B cell (primary cell): ENCODE measurements around the gene COL17A1. TPM values are rescaled to one million over a fixed set of nuclear protein-coding genes. Genes with fewer than 3 reads are reported as not detected.

ENCODE experiments used
- ATAC-seq: fragments of 200-7000 bp; cut with Tn5 transposase; one replicate; pipeline ENCODE4 v1.10.0; 2021; ENCODE audit warnings: low read depth, mild to moderate bottlenecking, moderate number of reproducible peaks, moderate library complexity
- CTCF ChIA-PET: fragments of 350-600 bp; sonication (Branson Sonifier 250); formaldehyde crosslinking; loops from one replicate; lab custom pipeline; 2021; ENCODE audit warnings: antibody characterized with exemption, inconsistent platforms; lab: Charles Lee
- POLR2A ChIA-PET: fragments of 350-600 bp; sonication (Branson Sonifier 250); formaldehyde crosslinking; loops from one replicate; lab custom pipeline; 2021; ENCODE audit warnings: antibody characterized with exemption; lab: Charles Lee
- DNase-seq: peaks from one replicate; pipeline ENCODE4 v3.0.0; 2013
- H2AFZ ChIP-seq: 2 replicates; pipeline ENCODE4 v1.6.1; 2012; ENCODE audit warnings: mild to moderate bottlenecking, low read depth, low read length; ENCODE audit not compliant: insufficient read depth, poor library complexity, severe bottlenecking
- H3K27ac ChIP-seq, 2 donors: 1 replicate in 1 of 2; 2 replicates in 1 of 2; pipeline ENCODE4 v1.5.1; 2012 to 2013; ENCODE audit warnings: low read length in 2 of 2, mild to moderate bottlenecking in 2 of 2, moderate library complexity in 1 of 2
- H3K27me3 ChIP-seq, 4 experiments: fragments of 200-600 bp in 1 of 4; sonication (generic) in 1 of 4; replicated peaks in 1 of 4; 1 replicate in 2 of 4; 2 replicates in 2 of 4; pipeline versions ENCODE4 v1.6.1 to v1.7.0; 2013 to 2016; ENCODE audit warnings: low read length in 3 of 4, mild to moderate bottlenecking in 2 of 4, mixed read lengths in 1 of 4, moderate library complexity in 1 of 4; ENCODE audit not compliant: insufficient read depth in 4 of 4, control insufficient read depth in 3 of 4; ENCODE audit errors: control extremely low read depth in 1 of 4
- H3K36me3 ChIP-seq, 2 experiments: replicated peaks in 1 of 2; 1 replicate in 1 of 2; 2 replicates in 1 of 2; pipeline versions ENCODE4 v1.6.1 to v1.7.1; 2013; ENCODE audit warnings: low read length in 1 of 2; ENCODE audit not compliant: insufficient read depth in 2 of 2, control insufficient read depth in 1 of 2; ENCODE audit errors: control extremely low read depth in 1 of 2, extremely low read depth in 1 of 2
- H3K4me1 ChIP-seq, 2 donors: fragments of 200-600 bp in 1 of 2; sonication (generic) in 1 of 2; 1 replicate in 1 of 2; 2 replicates in 1 of 2; pipeline versions ENCODE4 v1.5.1 to v1.6.1; 2013 to 2017; ENCODE audit warnings: low read length in 2 of 2; ENCODE audit not compliant: control insufficient read depth in 2 of 2, insufficient read depth in 2 of 2
- H3K4me2 ChIP-seq: replicated peaks from 2 replicates; pipeline ENCODE3; 2012; ENCODE audit warnings: mild to moderate bottlenecking, low read depth, low read length; ENCODE audit not compliant: poor library complexity, severe bottlenecking
- H3K4me3 ChIP-seq, 5 experiments: fragments of 200-600 bp in 1 of 5; sonication (generic) in 1 of 5; 1 replicate in 3 of 5; 2 replicates in 2 of 5; pipeline versions ENCODE4 v1.5.1 to v1.7.0; 2011 to 2016; ENCODE audit warnings: low read length in 4 of 5, mild to moderate bottlenecking in 4 of 5, low read depth in 2 of 5, control low read depth in 1 of 5, moderate library complexity in 1 of 5; ENCODE audit not compliant: insufficient read depth in 1 of 5; ENCODE audit errors: control extremely low read depth in 1 of 5, extremely low read depth in 1 of 5
- H3K79me2 ChIP-seq: fragments of 200-600 bp; sonication (generic); one replicate; pipeline ENCODE4 v1.6.0; 2016; ENCODE audit warnings: low read length; ENCODE audit not compliant: control insufficient read depth, insufficient read depth
- H3K9ac ChIP-seq: fragments of 200-600 bp; sonication (generic); 2 replicates; pipeline ENCODE4 v1.6.1; 2017; ENCODE audit warnings: mild to moderate bottlenecking, low read length, moderate library complexity
- H3K9me3 ChIP-seq, 3 donors: one replicate each; pipeline versions ENCODE4 v1.6.1 to v1.7.1; 2013; ENCODE audit warnings: low read length in 2 of 3; ENCODE audit not compliant: control insufficient read depth in 2 of 3, insufficient read depth in 1 of 3; ENCODE audit errors: control extremely low read depth in 1 of 3
- H4K20me1 ChIP-seq: 2 replicates; pipeline ENCODE4 v1.6.0; 2012; ENCODE audit warnings: mild to moderate bottlenecking, low read length; ENCODE audit not compliant: insufficient read depth, control insufficient read depth, poor library complexity, severe bottlenecking
- H3K27ac Mint-ChIP-seq: one replicate; pipeline ENCODE4 v1.8.0; 2021; ENCODE audit warnings: mixed read lengths
- H3K27me3 Mint-ChIP-seq: one replicate; pipeline ENCODE4 v1.8.0; 2021; ENCODE audit warnings: mixed read lengths
- H3K4me1 Mint-ChIP-seq: one replicate; pipeline ENCODE4 v1.8.0; 2021; ENCODE audit warnings: mixed read lengths
- H3K4me3 Mint-ChIP-seq: one replicate; pipeline ENCODE4 v1.8.0; 2021; ENCODE audit warnings: mixed read lengths
- H3K9me3 Mint-ChIP-seq: one replicate; pipeline ENCODE4 v1.8.0; 2022; ENCODE audit warnings: mixed read lengths; ENCODE audit not compliant: insufficient read depth
- EZH2 ChIP-seq: IDR thresholded peaks from 2 replicates; pipeline ENCODE4 v1.6.1; 2012; ENCODE audit warnings: borderline replicate concordance, low read depth, mild to moderate bottlenecking, moderate library complexity, low read length; ENCODE audit not compliant: insufficient read depth, poor library complexity, severe bottlenecking
- WGBS: methylation state at CpG from one replicate; pipeline ENCODE4 v1.1.5; 2013; ENCODE audit warnings: missing lambda C conversion rate; ENCODE audit not compliant: insufficient coverage; 5-methylcytosine and 5-hydroxymethylcytosine counted together
- intact Hi-C: fragments of 100-400 bp; cut with micrococcal nuclease; formaldehyde crosslinking; loops from one replicate; pipeline ENCODE4 v1.10.0; 2022
- polyA plus RNA-seq: library from polyadenylated mRNA; depleted of rRNA; stranded (reverse); fragments of >200 nt; gene quantifications from 2 replicates; pipeline ENCODE4 v1.2.3, GENCODE V29; 2012
- total RNA-seq, 2 donors: library from RNA; stranded (reverse); fragments of 120-200 nt in 1 of 2; gene quantifications; 1 replicate in 1 of 2; 2 replicates in 1 of 2; pipeline versions ENCODE4 v1.2.3 to v1.2.4, GENCODE V29; 2013 to 2022
- TF ChIP-seq, protein P1 (sequence below): fragments of 200-600 bp; IDR thresholded peaks from one replicate; pipeline ENCODE4 v1.8.0; 2022; ENCODE audit warnings: antibody characterized with exemption, mild to moderate bottlenecking

Gene COL17A1
- total and polyA plus RNA-seq, 2 donors (not counting 1 experiment from before 2014, with no cell fraction given) = not detected

DNA sequence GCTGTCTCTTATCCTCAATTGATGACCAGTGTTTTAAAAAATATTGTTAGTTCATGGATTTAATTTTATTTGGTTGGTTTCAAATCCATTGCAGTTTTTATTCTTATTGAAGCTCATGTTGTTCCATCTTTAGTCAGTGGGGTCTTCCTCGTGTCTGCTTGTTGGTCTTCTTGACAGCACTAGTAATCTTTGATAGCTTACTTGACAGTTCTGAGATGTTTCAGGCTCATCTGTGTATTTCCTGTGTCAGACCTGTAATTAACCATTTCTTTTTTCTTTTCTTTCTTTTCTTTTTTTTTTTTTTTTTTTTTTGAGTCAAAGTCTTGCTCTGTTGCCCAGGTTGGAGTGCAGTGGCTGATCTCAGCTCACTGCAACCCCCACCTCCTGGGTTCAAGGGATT lies 90.5 kb downstream of the COL17A1 start:
- Histone ChIP-seq H4K20me1 (peaks cover 2% of the 10 kb centered on the region), H3K4me1 (no peaks in the 10 kb centered on the region), H2AFZ (no peak overlapping the region), H3K4me3 (no peak overlapping the region), H3K79me2 (no peaks in the 10 kb centered on the region), H3K4me2 (no peak overlapping the region), H3K9me3 (no peaks in the 10 kb centered on the region), H3K36me3 (peaks cover 12 to 36% of the 10 kb centered on the region in 2 experiments), H3K27me3 (no peaks in the 10 kb centered on the region), H3K9ac (no peak overlapping the region), H3K27ac (no peak overlapping the region)
- ChIA-PET CTCF (no interaction called here), POLR2A (no interaction called here)
- ATAC-seq (no peak), DNase-seq (no peak)
- H3K4me1 Mint-ChIP-seq = peaks cover under 1% of the 10 kb centered on the region
- no peak for TF ChIP-seq EZH2
- TF ChIP-seq, protein P1, sequence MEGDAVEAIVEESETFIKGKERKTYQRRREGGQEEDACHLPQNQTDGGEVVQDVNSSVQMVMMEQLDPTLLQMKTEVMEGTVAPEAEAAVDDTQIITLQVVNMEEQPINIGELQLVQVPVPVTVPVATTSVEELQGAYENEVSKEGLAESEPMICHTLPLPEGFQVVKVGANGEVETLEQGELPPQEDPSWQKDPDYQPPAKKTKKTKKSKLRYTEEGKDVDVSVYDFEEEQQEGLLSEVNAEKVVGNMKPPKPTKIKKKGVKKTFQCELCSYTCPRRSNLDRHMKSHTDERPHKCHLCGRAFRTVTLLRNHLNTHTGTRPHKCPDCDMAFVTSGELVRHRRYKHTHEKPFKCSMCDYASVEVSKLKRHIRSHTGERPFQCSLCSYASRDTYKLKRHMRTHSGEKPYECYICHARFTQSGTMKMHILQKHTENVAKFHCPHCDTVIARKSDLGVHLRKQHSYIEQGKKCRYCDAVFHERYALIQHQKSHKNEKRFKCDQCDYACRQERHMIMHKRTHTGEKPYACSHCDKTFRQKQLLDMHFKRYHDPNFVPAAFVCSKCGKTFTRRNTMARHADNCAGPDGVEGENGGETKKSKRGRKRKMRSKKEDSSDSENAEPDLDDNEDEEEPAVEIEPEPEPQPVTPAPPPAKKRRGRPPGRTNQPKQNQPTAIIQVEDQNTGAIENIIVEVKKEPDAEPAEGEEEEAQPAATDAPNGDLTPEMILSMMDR = no peak
- 80% methylated on average over 1 of the region's 1 CpG for WGBS
- intact Hi-C loops = no loop called here
- H3K4me3 Mint-ChIP-seq = no peak overlapping the region
- H3K9me3 Mint-ChIP-seq = no peaks in the 10 kb centered on the region
- H3K27ac Mint-ChIP-seq = no peak overlapping the region
- H3K27me3 Mint-ChIP-seq = no peaks in the 10 kb centered on the region

DNA sequence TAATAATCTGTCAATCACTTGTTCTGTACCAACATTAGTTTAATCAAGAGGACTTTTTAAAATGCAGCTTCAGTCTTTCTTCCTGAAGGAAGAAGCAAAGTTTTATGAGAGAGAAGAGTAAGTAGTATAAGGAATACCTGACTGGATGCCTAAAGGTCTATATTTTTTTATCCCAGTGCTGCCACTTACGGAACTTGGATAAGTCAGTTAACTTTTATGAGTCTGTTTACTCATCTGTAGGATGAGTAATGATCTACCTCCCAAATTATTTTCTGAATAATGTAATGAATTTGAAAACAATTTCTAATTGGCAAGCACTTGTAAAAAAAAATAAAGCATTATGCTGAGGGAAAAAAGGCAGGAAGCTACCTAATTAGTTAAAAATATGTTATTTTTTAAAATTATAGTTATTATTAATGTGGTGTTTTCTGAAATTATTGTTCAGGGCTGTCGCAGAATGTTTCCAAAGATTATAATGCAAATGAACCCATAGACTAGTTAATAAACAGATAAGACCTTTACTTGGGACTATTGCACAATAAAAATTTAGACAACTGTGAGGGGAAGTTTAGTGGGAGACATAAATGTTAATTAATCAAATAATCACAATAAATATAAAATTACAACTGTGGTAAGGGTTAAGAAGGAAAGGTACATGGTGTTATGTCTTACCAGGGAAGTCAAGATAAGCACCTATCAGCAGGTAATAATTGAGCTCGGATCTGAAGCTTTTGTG lies 94.1 kb downstream of the COL17A1 start:
- Mint-ChIP-seq H3K9me3 (no peaks in the 10 kb centered on the region), H3K4me3 (no peak overlapping the region), H3K4me1 (peaks cover 12% of the 10 kb centered on the region), H3K27ac (no peak overlapping the region), H3K27me3 (no peaks in the 10 kb centered on the region)
- H3K4me1 ChIP-seq = no peaks in the 10 kb centered on the region
- H2AFZ ChIP-seq = no peak overlapping the region
- no peak overlapping the region for H3K4me2 ChIP-seq
- no peak overlapping the region for H3K27ac ChIP-seq
- TF ChIP-seq EZH2 = no peak
- TF ChIP-seq, protein P1 = no peak
- intact Hi-C loops = no loop called here
- no CpG with 5 or more reads among the region's 3 CpGs for WGBS
- H3K79me2 ChIP-seq = peaks cover 18% of the 10 kb centered on the region
- no peak overlapping the region for H3K9ac ChIP-seq
- H3K36me3 ChIP-seq = peaks cover 0 to 10% of the 10 kb centered on the region in 2 experiments
- no peaks in the 10 kb centered on the region for H3K9me3 ChIP-seq
- H3K27me3 ChIP-seq = no peaks in the 10 kb centered on the region
- POLR2A ChIA-PET = no interaction called here
- ATAC-seq = no peak
- H4K20me1 ChIP-seq = peaks cover 24% of the 10 kb centered on the region
- CTCF ChIA-PET = interaction anchor here (0.7 kb wide), 1 partner anchor 1128 kb away, joined by 3 read pairs; no protein-coding TSS in a partner anchor
- H3K4me3 ChIP-seq = no peak overlapping the region
- no peak for DNase-seq
